Renal cortex interstitium (tissue), 11 donors: Measurements from ENCODE around the gene MYL4. TPM values are rescaled to one million over a fixed set of nuclear protein-coding genes. Genes with fewer than 3 reads are reported as not detected.
A peak's percentile ranks its signal among the peaks of the same experiment; 100 is the strongest.

Source experiments
- DNase-seq, 11 donors: peaks; one replicate each; pipeline ENCODE4 v3.0.0-alpha.2; 2013; ENCODE audit warnings: low read depth in 9 of 11, low spot score in 4 of 11; ENCODE audit errors: extremely low read depth in 1 of 11
- polyA plus RNA-seq, 3 donors: library from polyadenylated mRNA; unstranded; fragments of 120-200 nt; gene quantifications; one replicate each; pipeline ENCODE4 v1.2.1, GENCODE V29; 2013; ENCODE audit not compliant: insufficient read length in 3 of 3

Gene MYL4
- polyA plus RNA-seq, 3 donors = 4.0 to 4.5 (median 4.4) TPM

DNA sequence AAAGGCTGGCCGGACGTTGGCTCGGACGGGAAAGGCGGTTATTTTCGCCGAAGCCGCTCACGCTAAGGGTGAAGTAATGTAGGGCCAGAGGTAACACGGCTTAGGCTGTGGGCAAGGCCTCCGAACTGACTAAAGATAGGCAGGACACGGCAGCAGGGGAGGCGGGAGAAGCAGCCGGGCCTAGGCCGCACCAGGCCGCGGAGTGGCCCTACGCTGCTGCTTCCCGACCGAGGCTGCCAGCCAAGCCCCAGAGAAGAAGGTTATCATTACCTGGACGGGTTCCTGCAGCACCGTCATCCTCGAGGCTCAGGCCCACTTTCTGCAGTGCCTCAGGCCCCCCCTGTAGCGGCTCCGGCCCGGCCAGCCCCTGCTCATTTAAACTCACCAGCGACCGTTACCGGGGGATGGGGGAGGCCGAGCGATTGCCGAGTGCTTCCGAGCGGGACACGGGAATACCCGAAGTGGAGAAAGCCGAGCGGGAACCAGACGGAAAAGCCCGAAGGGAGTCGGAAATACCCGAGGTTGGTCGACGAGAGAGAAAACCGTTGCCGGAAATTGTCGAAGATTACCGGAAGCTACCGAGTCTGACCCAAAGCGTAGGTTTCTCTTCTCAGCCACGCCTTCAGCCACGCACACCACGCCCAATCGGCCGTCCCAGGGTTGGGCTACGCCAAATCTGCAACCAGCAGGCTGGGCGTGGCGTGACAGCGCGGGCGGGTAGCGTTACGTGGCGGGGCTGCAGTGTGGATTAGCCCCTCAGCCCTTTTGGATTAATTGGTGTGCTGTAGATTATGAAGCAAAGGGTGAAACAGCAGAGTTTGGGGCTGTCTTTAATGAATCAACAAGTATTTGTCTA is 20.0 kb upstream of the MYL4 start, which contains the start of gene CDC27:
Gene CDC27, minus strand, starts transcription at position 420 of the 856 bp plus-strand sequence. Its CDS starts 123 bp downstream, at position 297.
- DNase-seq = peak; percentile 96 to 100 (median 99)

DNA sequence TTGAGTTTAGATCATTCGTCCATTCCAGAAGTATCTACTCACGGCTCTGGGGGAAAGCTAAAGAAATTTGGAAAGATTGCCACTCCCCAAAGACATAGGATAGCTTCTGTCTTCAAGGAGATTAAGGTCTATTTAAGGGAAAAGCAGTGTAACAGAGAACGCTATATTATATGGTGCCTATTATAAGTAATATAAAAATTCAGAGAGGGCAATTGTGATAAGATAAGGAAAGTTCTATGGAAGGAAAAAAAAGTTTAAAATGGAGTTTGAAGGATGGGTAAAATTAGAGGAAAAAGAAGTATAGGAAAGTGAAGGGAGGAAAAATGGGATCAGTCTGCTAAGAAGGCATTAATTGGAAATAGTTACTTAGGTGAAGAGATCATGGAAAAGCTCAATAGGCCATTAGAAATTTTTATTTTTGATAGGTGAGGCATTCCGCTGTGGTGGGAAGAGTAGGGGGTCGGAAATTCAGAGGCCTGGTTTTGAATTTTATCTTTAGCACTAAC is 19.4 kb upstream of the MYL4 start:
- DNase-seq = no peak

DNA sequence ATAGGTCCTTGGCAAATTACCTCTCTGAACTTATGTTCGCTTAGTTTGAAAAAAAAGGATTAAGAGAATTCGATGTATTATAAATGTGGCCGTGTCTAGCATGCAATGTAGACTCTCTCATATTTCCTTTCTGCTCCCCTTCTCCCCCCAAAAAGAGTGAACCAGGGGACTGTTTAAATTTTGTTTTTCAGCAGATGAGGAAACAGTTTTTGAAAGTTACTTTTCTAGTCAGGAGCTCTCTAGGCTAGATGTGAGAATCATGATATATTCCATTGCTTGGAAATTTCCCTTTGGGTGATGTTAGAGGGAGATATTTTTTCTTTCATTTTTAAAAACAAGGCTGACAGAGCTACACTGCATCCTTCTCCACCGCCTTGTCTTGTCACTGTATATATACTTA is 18.9 kb upstream of the MYL4 start:
- DNase-seq = no peak

DNA sequence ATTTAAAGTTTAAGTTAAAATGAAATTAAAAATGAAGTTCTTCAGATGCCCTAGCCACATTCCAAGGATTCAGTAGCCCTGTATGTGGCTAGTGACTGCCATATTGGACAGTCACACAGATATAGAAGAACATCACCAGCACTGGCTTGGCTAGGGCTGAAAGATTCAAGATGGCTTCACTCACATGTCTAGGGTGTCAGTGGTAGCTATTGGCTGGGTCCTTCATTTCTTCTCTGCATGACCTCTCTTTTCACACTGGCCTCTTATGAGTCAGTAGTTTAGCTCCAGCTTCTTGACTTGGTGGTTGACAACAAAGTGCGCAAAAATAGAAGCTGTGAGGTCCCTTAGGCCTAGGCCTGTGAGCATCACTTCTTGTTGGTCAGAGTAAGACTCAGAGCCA is 18.4 kb upstream of the MYL4 start:
- no peak for DNase-seq

DNA sequence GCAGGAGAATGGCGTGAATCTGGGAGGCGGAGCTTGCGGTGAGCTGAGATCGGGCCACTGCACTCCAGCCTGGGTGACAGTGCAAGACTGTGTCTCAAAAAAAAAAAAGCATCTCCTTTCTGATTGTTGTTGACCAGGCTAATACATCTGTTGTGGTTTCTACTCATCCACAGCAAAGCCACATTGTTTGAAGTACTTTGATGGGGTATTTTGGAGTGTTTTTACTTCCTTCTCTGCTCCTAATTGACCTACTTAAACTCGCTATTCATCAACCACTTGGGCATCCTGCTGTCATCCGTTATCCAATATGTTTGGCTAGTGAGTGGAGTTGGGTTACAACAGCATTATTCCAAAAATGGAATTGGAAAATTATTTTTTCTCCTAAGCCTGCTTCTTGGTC is 16.6 kb upstream of the MYL4 start:
- no peak for DNase-seq

DNA sequence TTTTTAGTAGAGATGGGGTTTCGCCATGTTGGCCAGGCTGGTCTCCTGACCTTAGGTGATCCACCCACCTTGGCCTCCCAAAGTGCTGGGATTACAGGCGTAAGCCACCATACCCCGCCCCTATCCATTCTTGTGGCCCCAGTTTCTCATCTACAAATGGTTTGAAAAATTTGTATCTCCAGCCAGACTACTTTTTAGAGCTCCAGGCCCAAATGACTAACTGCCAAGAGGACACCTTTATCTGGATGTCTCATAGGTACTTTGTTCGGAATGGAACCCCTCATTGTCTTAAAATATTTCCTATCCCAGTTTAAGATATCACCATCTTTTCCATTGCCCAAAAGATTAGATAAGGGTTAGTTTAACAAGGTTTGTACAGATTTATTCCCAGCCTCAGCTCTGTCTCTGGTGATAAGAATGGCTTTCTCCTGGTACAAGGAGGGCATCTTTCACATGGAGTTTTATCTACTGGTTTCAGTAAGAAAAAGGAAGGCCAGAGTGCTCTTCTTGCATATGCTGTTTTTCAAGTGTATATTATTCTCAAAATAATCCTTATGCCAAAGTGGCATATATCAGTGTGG is 15.1 kb upstream of the MYL4 start:
- no peak for DNase-seq

DNA sequence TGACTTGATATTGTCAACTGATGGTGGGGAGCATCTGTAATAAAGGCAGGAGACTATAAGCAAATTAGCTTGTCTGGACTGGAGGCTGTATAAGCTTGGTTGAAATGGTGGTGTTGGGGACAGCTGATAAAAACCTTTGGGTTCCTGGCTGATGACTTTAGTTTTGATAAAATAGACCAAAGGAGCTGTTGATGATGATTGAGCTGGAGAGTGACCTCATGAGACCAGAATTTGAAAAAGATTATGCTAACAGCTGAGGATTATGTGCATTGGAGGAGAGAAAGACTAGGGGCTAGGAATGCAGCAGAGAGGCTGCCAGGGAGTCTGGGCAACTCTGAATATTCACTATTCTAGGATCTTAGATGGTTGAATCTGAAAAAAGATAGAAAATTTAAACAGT is 11.3 kb upstream of the MYL4 start:
- no peak for DNase-seq

DNA sequence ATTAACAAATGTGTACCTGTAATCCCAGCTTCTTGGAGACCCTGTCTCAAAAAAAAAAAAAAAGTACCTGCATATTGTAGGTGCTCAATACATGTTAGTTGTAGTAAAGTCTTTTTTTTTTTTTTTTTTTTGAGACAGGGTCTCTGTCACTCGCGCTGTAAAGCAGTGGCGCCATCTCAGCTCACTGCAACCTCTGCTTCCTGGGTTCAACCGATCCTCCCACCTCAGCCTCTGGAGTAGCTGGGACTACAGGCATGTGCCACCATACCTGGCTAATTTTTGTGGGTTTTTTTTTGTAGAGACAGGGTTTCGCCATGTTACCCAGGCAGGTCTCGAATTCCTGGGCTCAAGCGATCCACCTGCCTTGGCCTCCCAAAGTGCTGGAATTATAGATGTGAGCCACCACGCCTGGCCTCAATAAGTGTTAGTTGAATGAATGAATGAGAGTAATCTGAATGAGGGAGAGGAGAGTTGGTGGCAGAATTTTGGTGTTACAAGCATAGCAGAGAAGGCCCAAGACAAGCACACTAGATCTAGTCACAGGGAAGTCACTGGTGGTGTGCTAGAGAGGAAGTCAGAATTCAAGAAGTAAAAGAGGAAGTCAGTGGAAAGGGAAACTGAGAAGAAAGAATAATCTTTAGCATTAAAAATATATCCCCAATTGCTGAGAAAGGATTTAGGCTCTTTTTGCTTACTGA is 9.4 kb upstream of the MYL4 start:
- no peak for DNase-seq

DNA sequence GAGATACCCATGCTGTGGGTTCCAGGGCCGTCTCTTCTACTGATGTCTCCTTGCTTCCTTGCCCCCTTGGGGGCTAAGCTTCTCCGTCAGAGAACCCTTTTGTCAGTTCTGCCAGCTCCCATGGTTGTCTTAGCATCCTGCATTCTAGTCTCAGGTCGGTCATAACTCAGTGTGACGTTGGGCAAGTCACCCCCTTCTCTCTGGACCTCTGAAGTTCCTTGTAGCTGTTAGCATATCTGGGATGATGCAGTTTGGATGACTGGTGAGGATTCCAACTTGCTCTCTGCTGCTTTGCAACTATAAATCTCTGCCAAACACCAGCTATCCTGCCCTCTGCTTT is 8.9 kb upstream of the MYL4 start:
- no peak for DNase-seq

DNA sequence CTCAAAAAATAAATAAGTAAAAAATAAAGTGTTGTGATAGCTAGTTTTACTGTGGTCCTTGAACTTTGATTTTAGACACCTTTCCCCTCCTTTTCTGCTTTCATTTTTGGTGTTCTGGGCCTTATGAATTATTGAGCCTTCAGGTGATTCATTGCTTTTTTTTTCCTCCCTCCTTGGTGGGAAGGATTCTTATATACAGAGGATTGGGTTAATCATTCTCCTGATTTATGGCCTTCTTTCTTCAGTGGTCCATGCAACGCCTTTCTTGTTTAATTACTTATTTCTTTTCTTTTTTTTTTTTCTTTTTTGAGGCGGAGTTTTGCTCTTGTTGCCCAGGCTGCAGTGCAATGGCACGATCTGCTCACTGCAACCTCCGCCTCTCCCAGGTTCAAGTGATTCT is 8.0 kb upstream of the MYL4 start:
- DNase-seq = peak in 5 of 11 donors; percentile 10 to 62 (median 42)

DNA sequence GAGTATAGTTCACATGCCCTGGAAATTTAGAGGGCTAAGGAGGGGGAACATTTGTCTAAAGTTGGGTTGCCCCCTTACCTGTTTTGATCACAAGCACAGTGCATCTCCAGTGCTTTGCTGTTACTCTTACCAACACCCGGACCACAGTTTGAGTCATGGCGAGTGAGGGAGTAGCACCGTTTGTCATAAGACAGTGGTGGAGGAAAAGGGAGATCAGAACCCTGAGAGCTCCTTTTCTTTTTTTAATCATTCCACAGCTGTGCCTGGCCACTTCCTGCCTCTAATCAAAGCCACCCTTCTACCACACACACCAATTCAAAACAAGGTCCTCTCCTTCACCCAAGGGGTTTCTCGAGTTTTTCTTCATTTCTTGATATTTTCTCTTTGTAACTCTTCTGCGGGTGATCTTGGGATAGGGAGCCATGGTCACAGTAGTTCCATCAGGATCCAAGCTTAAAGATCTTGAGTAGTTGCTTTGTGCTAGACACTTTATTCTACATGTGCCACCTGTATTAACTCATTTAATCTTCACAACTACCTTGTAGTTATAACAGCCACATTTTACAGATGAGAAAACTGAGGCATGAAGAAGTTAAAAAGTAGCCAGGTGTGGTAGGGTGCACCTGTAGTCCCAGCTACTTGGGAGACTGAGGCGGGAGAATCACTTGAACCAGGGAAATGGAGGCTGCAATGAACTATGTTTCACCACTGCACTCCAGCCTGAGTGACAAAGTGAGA is 5.0 kb upstream of the MYL4 start:
- DNase-seq = no peak

DNA sequence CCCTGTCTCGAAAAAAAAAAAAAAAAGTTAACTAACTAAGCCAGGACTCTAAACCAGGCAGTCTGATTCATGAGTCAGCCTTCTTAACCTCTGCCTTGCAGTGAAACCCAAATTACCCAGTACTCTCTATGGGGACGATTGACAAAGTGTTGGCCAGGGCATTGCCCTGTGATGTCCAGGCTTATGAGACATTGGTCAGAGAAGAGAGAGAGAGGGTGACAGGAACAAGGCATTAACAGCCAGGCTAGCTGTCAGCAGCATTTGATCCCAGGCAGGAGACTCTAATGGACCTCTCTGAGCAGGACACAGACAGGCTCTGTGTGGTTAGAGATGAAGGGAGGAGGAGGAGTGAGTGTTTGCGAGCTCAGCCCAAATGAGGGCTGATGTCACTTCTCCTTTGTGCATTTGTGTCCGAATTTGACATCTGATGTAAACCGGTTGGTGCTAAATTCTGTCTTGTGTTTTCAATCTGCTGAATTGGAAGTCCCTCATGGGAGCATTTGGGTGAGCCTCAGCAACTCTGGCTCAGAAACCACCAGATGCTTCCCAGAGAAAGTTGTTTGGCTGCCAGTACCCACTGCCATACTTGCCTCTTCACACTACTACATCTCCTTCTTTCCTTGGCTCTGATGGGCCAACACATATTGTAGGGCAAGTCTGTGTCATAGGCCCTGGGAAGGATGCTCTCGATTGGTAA is 4.3 kb upstream of the MYL4 start:
- peak in 3 of 11 donors; percentile 15 to 22 (median 16) for DNase-seq

DNA sequence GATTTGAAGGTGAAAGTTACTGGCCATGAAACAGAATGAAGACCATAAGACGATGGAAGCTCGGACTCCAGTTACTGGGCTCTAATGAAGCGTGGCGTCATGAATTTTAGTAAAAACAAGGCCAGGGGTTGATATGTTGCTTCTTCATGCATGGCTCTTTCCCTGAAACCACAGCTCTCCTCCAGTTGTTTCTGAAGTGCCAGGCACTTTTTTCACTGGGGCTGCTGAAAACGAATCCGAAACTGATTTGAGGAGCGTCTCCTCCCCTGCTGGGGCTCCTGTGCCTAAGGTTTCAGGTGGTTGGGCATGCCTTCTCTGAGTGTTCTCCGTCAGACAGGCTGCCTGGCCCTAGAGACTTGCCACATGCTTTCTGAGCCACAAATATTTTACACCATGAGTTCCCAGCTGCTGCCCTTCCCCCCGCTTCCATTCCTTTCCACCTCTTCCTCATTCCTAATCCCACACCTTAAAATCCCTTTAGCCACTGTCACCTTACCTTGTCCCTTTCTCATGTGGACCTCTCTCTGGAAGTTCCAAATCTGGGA is 3.7 kb upstream of the MYL4 start:
- DNase-seq = peak in 4 of 11 donors; percentile 33 to 71 (median 52)

DNA sequence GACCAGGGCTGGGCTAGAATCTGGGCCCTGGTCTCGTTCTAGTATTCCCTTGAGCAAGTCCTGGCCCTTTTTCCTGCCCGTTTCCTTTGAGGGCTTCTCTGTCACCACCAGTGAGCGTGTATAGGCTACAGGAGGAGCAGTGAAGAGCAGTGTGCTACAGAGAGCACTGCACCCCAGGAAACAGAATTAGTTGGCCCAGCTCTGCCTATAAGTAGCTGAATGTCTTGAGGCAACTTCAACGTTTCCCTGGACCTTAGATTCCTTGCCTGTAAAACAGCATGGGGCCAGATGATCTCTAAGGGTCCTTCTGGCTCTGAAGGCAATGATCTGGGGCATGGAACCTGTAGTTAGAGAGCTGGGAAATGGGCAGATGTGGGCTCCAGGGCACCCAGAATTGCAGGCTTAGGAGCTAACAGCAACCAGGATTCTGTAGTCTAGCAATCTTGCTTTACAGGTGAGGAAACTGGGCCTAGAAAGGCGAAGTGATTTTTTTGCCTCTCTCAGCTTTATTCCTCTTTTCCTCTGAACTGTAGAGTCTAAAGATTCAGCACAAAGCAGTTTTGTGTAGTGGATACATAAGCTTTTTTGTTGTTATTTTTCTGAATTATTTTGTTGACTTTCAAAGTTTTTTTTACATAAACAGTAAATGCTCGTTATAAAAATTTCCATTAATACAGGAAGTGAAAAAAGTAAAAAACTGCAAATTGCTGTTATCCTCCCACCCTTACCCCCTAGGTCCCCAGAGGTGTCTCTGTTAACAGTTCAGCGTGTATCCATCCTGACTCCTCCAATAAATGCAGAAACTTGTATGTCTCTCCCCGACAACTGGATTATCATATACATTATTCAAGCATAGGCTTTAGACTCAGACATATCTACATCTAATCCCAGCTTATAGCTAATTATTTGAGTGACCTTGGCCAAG is 1.7 kb upstream of the MYL4 start:
- DNase-seq = no peak

DNA sequence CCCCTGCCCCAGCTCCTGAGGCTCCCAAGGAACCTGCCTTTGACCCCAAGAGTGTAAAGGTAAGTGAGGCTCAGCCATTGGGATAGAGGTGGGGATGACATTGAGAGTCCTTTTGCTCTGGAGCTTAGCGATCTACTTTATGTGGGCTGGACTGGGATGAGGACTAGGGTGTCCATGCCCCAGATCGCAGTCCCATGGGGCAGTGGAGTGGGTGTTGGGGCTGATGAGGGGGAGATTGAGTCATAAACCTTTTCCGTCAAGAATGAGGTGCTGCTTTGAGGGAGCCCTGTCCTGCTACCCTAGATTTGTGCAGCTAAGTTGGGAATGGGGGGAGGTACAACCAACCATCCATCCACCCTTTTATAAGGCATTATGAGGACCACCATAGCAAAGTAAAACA is 351 bp downstream of the MYL4 start:
- no peak for DNase-seq

DNA sequence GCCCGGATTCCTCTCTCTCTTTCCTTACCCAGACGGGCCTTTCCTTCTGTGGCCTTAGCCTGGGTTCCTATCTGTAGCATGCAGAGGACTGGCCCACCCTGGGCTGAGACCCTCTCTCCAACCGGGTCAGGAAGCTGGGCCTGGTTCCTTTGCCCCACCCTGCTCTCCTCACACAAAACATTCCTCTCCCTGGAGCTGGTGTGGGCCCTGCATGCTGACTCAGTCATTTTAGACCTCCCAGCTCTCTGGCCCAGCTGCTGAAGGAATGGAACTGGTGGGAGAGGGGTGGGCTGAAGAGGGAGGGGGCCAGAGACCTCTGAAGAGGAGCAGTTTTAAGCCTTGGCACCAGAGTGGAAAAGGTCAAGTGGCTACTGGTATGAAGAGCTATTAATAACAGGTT is 957 bp downstream of the MYL4 start:
- no peak for DNase-seq

DNA sequence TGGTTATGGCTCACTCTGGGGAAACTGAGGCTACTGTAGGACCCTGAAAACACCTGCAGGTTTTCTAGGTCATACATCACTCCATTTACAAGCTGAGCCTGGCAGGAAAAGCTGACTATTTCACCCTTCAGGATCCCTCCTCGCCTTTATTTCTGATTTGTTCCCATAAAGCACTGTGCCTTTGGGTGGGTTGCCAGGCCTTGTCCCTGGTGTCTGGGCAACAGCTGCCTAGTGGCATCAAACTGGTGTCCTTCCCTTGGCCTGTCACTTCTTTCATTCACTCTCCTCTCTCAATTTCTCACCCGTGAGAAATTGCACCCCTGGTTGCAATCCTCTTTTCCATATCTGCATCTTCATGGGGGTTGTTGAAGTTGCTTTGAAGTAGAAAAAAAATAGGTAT is 1.6 kb downstream of the MYL4 start:
- no peak for DNase-seq
